Activated CD8-positive, alpha-beta memory T cell treated with anti-CD3 and anti-CD28 coated beads for 36 hours (primary cell): ENCODE data around the gene FAM72B. TPM values are rescaled to one million over a fixed set of nuclear protein-coding genes. Genes with fewer than 3 reads are reported as not detected.
"Not testable (repeated sequence)": the region's sequence is repeated elsewhere in the genome, so short reads cannot be mapped to it uniquely, and the experiment has no call there.

Source experiments
- CTCF ChIA-PET: fragments of 350-600 bp; sonication (Branson Sonifier 250); formaldehyde crosslinking; loops from one replicate; lab custom pipeline; 2021; ENCODE audit warnings: antibody characterized with exemption; lab: Charles Lee
- POLR2A ChIA-PET: fragments of 350-600 bp; sonication (Branson Sonifier 250); formaldehyde crosslinking; loops from one replicate; lab custom pipeline; 2021; ENCODE audit warnings: antibody characterized with exemption; lab: Charles Lee
- total RNA-seq, 2 experiments: library from RNA; stranded (reverse); gene quantifications; one replicate each; pipeline ENCODE4 v1.2.3, GENCODE V29; 2021

The FAM72B gene
- total RNA-seq, 2 experiments from 2014 or later, result 19.2 to 22.6 TPM

GRCh38 chr1:121200985-121201981 is 17.1 kb upstream of the FAM72B start:
- POLR2A ChIA-PET, CTCF ChIA-PET: not testable (repeated sequence)

GRCh38 chr1:121200232-121200631 is 16.1 kb upstream of the FAM72B start:
- CTCF ChIA-PET, POLR2A ChIA-PET: not testable (repeated sequence)

GRCh38 chr1:121199763-121200162 is 15.6 kb upstream of the FAM72B start:
- POLR2A ChIA-PET, CTCF ChIA-PET: not testable (repeated sequence)

- POLR2A ChIA-PET, CTCF ChIA-PET: not testable (repeated sequence)
Measured at GRCh38 chr1:121197095-121197882, 13.1 kb upstream of the FAM72B start.

- CTCF ChIA-PET, POLR2A ChIA-PET: not testable (repeated sequence)
Measured at GRCh38 chr1:121192512-121192911, 8.4 kb upstream of the FAM72B start.

- CTCF ChIA-PET, POLR2A ChIA-PET: not testable (repeated sequence)
Measured at GRCh38 chr1:121187914-121188313, 3.8 kb upstream of the FAM72B start.

- POLR2A ChIA-PET, CTCF ChIA-PET: not testable (repeated sequence)
Measured at GRCh38 chr1:121186191-121186590, 2.1 kb upstream of the FAM72B start.

GRCh38 chr1:121185140-121185708 is 1.1 kb upstream of the FAM72B start:
- POLR2A ChIA-PET, CTCF ChIA-PET: not testable (repeated sequence)

GRCh38 chr1:121183867-121184266 is 273 bp downstream of the FAM72B start:
- POLR2A ChIA-PET, CTCF ChIA-PET: not testable (repeated sequence)

- CTCF ChIA-PET, POLR2A ChIA-PET: not testable (repeated sequence)
Measured at GRCh38 chr1:121178197-121178596, 5.9 kb downstream of the FAM72B start.

- CTCF ChIA-PET, POLR2A ChIA-PET: not testable (repeated sequence)
Measured at GRCh38 chr1:121176649-121177048, 7.5 kb downstream of the FAM72B start.

- CTCF ChIA-PET, POLR2A ChIA-PET: not testable (repeated sequence)
Measured at GRCh38 chr1:121168152-121168668, 15.9 kb downstream of the FAM72B start.

- CTCF ChIA-PET, result not testable (repeated sequence)
Measured at GRCh38 chr1:121167225-121167738, 16.9 kb downstream of the FAM72B start.

GRCh38 chr1:121165296-121165695 is 18.8 kb downstream of the FAM72B start:
- POLR2A ChIA-PET, CTCF ChIA-PET: not testable (repeated sequence)

More at GRCh38 chr1:121167225-121167738, 16.9 kb downstream of the FAM72B start:
- POLR2A ChIA-PET, result not testable (repeated sequence)

GRCh38 chr1:121163850-121164757 is 20.0 kb downstream of the FAM72B start:
- POLR2A ChIA-PET, CTCF ChIA-PET: not testable (repeated sequence)

- POLR2A ChIA-PET, CTCF ChIA-PET: not testable (repeated sequence)
Measured at GRCh38 chr1:121161199-121161901, 22.8 kb downstream of the FAM72B start.

- POLR2A ChIA-PET, CTCF ChIA-PET: not testable (repeated sequence)
Measured at GRCh38 chr1:121160118-121160517, 24.0 kb downstream of the FAM72B start.

GRCh38 chr1:121157609-121158008 is 26.5 kb downstream of the FAM72B start:
- CTCF ChIA-PET, POLR2A ChIA-PET: not testable (repeated sequence)
